Right lobe of liver (tissue), 6 donors: ENCODE measurements around the gene TECRL. TPM values are rescaled to one million over a fixed set of nuclear protein-coding genes. Genes with fewer than 3 reads are reported as not detected.

ENCODE experiments used
- ATAC-seq, 4 donors: fragments of 200-7000 bp; cut with Tn5 transposase; one replicate each; pipeline ENCODE4 v1.9.1; 2020; ENCODE audit warnings: mild to moderate bottlenecking in 4 of 4, moderate library complexity in 4 of 4
- DNase-seq, 3 donors: peaks; one replicate each; pipeline ENCODE4 v3.0.0-alpha.2; 2020
- H3K27ac ChIP-seq, 3 donors: fragments of 200-600 bp; one replicate each; pipeline ENCODE4 v1.8.0; 2022
- H3K27me3 ChIP-seq, 2 donors: fragments of 200-600 bp; one replicate each; pipeline ENCODE4 v1.8.0; 2022
- H3K36me3 ChIP-seq, 4 donors: fragments of 200-600 bp; sonication (generic) in 1 of 4; one replicate each; pipeline versions ENCODE4 v1.5.1 to v1.8.0; 2017 to 2022; ENCODE audit warnings: control low read depth in 1 of 4
- H3K4me1 ChIP-seq, 4 donors: fragments of 200-600 bp; sonication (generic) in 1 of 4; one replicate each; pipeline versions ENCODE4 v1.5.1 to v1.8.0; 2017 to 2022; ENCODE audit warnings: control low read depth in 1 of 4
- H3K4me3 ChIP-seq, 3 donors: fragments of 200-600 bp; one replicate each; pipeline ENCODE4 v1.8.0; 2022
- H3K9me3 ChIP-seq, 4 donors: fragments of 200-600 bp; sonication (generic) in 1 of 4; one replicate each; pipeline versions ENCODE4 v1.5.1 to v1.8.0; 2017 to 2022; ENCODE audit warnings: control low read depth in 1 of 4
- CTCF ChIP-seq, 4 donors: fragments of 200-600 bp in 3 of 4; fragments of 450-650 bp in 1 of 4; IDR thresholded peaks; one replicate each; pipeline versions ENCODE4 v1.5.1 to v1.8.0; 2016 to 2022; ENCODE audit warnings: antibody characterized with exemption in 4 of 4, mild to moderate bottlenecking in 2 of 4
- POLR2A ChIP-seq: fragments of 450-650 bp; IDR thresholded peaks from one replicate; pipeline ENCODE4 v1.6.1; 2017; ENCODE audit warnings: antibody characterized with exemption, mild to moderate bottlenecking
- whole genome bisulfite sequencing: methylation state at CpG from one replicate; pipeline ENCODE4 v1.1.6; 2018; ENCODE audit warnings: low coverage, low lambda C conversion rate; ENCODE audit not compliant: insufficient coverage; ENCODE audit errors: missing lambda C conversion rate; 5-methylcytosine and 5-hydroxymethylcytosine counted together
- intact Hi-C, 2 donors: fragments of 100-400 bp; cut with DNase I; formaldehyde crosslinking; loops; one replicate each; pipeline versions ENCODE4 v1.11.2 to v1.14.1; 2022
- total RNA-seq, 6 experiments: library from RNA; depleted of rRNA in 2 of 6; stranded (reverse); fragments of >200 nt in 2 of 6; fragmentation: NEBNext Ultra II Directional in 3 of 6; extraction: Animal tissue kit (Norgen Biotek cat#: 25700) in 3 of 6; gene quantifications; one replicate each; pipeline versions ENCODE4 v1.1.0 to v1.2.4, GENCODE V29; 2016 to 2023
- donor health status: DM: no; HTN: yes; CAD: no.
- donor health status: DM: no; HTN: no; CAD: no.
- donor health status: DM: no; HTN: no; CAD: no.
- donor health status: DM: no; HTN: yes; CAD: no.
- donor health status: DM: no; HTN: yes; CAD: no.

TECRL gene
- total RNA-seq, 6 experiments from 2014 or later, result not detected

- H3K4me3 ChIP-seq, result no peak overlapping the region
- no peaks in the 10 kb centered on the region for H3K9me3 ChIP-seq
- no peak for DNase-seq
- ATAC-seq, result peak in 3 of 4 donors; percentile 14 to 61 (median 48)
- WGBS, result 70% methylated on average over 6 of the region's 9 CpGs
- no peak for TF ChIP-seq POLR2A
- TF ChIP-seq CTCF (IDR thresholded peaks at IDR 0.05), result no peak
- no peaks in the 10 kb centered on the region for H3K36me3 ChIP-seq
- no peak overlapping the region for H3K27ac ChIP-seq
- no peaks in the 10 kb centered on the region for H3K4me1 ChIP-seq
- no peaks in the 10 kb centered on the region for H3K27me3 ChIP-seq
- intact Hi-C loops, result no loop called here
These were observed 137.6 kb downstream of the TECRL start for GRCh38 chr4:64271601-64272081.

GRCh38 chr4:64266669-64267068 is 142.6 kb downstream of the TECRL start:
- H3K27ac ChIP-seq, result no peak overlapping the region
- TF ChIP-seq POLR2A, result no peak
- TF ChIP-seq CTCF (IDR thresholded peaks at IDR 0.05), result no peak
- no peak overlapping the region for H3K4me3 ChIP-seq
- 46% methylated on average over 2 of the region's 2 CpGs for WGBS
- intact Hi-C loops, result no loop called here
- no peaks in the 10 kb centered on the region for H3K36me3 ChIP-seq
- no peaks in the 10 kb centered on the region for H3K27me3 ChIP-seq
- no peaks in the 10 kb centered on the region for H3K4me1 ChIP-seq
- H3K9me3 ChIP-seq, result no peaks in the 10 kb centered on the region
- ATAC-seq (no peak), DNase-seq (no peak)

GRCh38 chr4:64266263-64266662 is 143.0 kb downstream of the TECRL start:
- WGBS, result 47% methylated on average over 2 of the region's 2 CpGs
- intact Hi-C loops, result no loop called here
- TF ChIP-seq CTCF (IDR thresholded peaks at IDR 0.05), result no peak
- TF ChIP-seq POLR2A, result no peak
- H3K27me3 ChIP-seq, result no peaks in the 10 kb centered on the region
- H3K4me3 ChIP-seq, result no peak overlapping the region
- H3K36me3 ChIP-seq, result no peaks in the 10 kb centered on the region
- DNase-seq (no peak), ATAC-seq (no peak)
- H3K4me1 ChIP-seq, result no peaks in the 10 kb centered on the region
- no peak overlapping the region for H3K27ac ChIP-seq
- H3K9me3 ChIP-seq, result no peaks in the 10 kb centered on the region

- DNase-seq, result no peak
- Histone ChIP-seq H3K36me3 (no peaks in the 10 kb centered on the region), H3K27ac (no peak overlapping the region), H3K27me3 (no peaks in the 10 kb centered on the region), H3K4me3 (no peak overlapping the region), H3K9me3 (no peaks in the 10 kb centered on the region), H3K4me1 (no peaks in the 10 kb centered on the region)
- no peak for ATAC-seq
- intact Hi-C loops, result no loop called here
- TF ChIP-seq POLR2A (no peak), CTCF (IDR thresholded peaks at IDR 0.05) (no peak)
These were observed 157.5 kb downstream of the TECRL start for GRCh38 chr4:64251781-64252180.

- TF ChIP-seq POLR2A (no peak), CTCF (IDR thresholded peaks at IDR 0.05) (no peak)
- no peak for ATAC-seq
- H3K4me3 ChIP-seq, result no peak overlapping the region
- H3K27me3 ChIP-seq, result no peaks in the 10 kb centered on the region
- H3K9me3 ChIP-seq, result no peaks in the 10 kb centered on the region
- DNase-seq, result no peak
- intact Hi-C loops, result no loop called here
- no peaks in the 10 kb centered on the region for H3K4me1 ChIP-seq
- no peaks in the 10 kb centered on the region for H3K36me3 ChIP-seq
- no peak overlapping the region for H3K27ac ChIP-seq
These were observed 158.8 kb downstream of the TECRL start for GRCh38 chr4:64250488-64250887.
